K562 treated with DMSO at 1 percent for 48 hours (cell line): ENCODE data around the gene B3GALT2. TPM values are rescaled to one million over a fixed set of nuclear protein-coding genes. Genes with fewer than 3 reads are reported as not detected.

Experiments
- total RNA-seq: library from RNA; unstranded; fragments of 300-600 nt; gene quantifications from 2 replicates; pipeline ENCODE4 v1.2.3, GENCODE V29; 2022; ENCODE audit warnings: low replicate concordance; ENCODE audit errors: extremely low read depth

The B3GALT2 gene
- not detected in 2 replicates for total RNA-seq

GRCh38 chr1:193185901-193186731 is at the start of gene B3GALT2:
TSS of gene B3GALT2 (minus strand) at chr1:193186613. CDS start at chr1:193181562, 5,051 bp downstream.

Other genes starting within 250 kb of the B3GALT2 start
- gene UCHL5, start 127.3 kb downstream of the B3GALT2 start, total RNA-seq, result 224 TPM in 1 of 2 replicates, not detected in the other
- gene RO60, start 127.0 kb downstream of the B3GALT2 start, total RNA-seq, result not detected in 2 replicates
- gene GLRX2, start 81.2 kb downstream of the B3GALT2 start, total RNA-seq, result not detected in 2 replicates
- not detected in 2 replicates for gene CDC73, start 64.6 kb downstream of the B3GALT2 start, total RNA-seq